H1 (cell line): ENCODE measurements around the gene RAET1L. TPM values are rescaled to one million over a fixed set of nuclear protein-coding genes. Genes with fewer than 3 reads are reported as not detected.

Experiments used
- CTCF ChIA-PET: fragments of 300-600 bp; sonication (Branson Sonifier 250); formaldehyde crosslinking; loops from one replicate; lab custom pipeline; 2021; ENCODE audit not compliant: partially characterized antibody; lab: Charles Lee
- POLR2A ChIA-PET: fragments of 300-600 bp; sonication (Branson Sonifier 250); formaldehyde crosslinking; loops from one replicate; lab custom pipeline; 2021; ENCODE audit warnings: inconsistent platforms; ENCODE audit not compliant: partially characterized antibody; lab: Charles Lee
- DNase-seq, 2 experiments: peaks; one replicate each; pipeline versions ENCODE4 v3.0.0 to v3.0.0-alpha.2; 2010 to 2022; ENCODE audit warnings: low spot score in 2 of 2, low read depth in 1 of 2, mixed read lengths in 1 of 2
- FAIRE-seq: peaks from 2 replicates; lab custom pipeline; 2011; peaks lifted over from hg19 to GRCh38; lab: Jason Lieb, UNC
- H2AFZ ChIP-seq: 2 replicates; pipeline ENCODE4 v1.8.1; 2012; ENCODE audit warnings: low read length, inconsistent platforms
- H2AK5ac ChIP-seq: 2 replicates; pipeline ENCODE4 v1.6.1; 2013; ENCODE audit warnings: low read depth, low read length
- H2BK120ac ChIP-seq: replicated peaks from 2 replicates; pipeline ENCODE3; 2013; ENCODE audit warnings: low read depth, low read length, inconsistent platforms
- H2BK12ac ChIP-seq: 2 replicates; pipeline ENCODE4 v1.6.1; 2013; ENCODE audit warnings: low read depth, low read length
- H2BK15ac ChIP-seq: 2 replicates; pipeline ENCODE4 v1.6.1; 2013; ENCODE audit warnings: low read length
- H2BK20ac ChIP-seq: 2 replicates; pipeline ENCODE4 v1.6.1; 2013; ENCODE audit warnings: low read length
- H2BK5ac ChIP-seq: 2 replicates; pipeline ENCODE4 v1.6.1; 2013; ENCODE audit warnings: low read depth, low read length
- H3K14ac ChIP-seq: 2 replicates; pipeline ENCODE4 v1.6.1; 2013; ENCODE audit warnings: inconsistent platforms; ENCODE audit not compliant: insufficient read length
- H3K18ac ChIP-seq: 2 replicates; pipeline ENCODE4 v1.6.1; 2013; ENCODE audit warnings: low read length; ENCODE audit errors: extremely low read depth
- H3K23ac ChIP-seq: 2 replicates; pipeline ENCODE4 v1.6.1; 2013; ENCODE audit warnings: inconsistent platforms; ENCODE audit not compliant: insufficient read length
- H3K23me2 ChIP-seq: 2 replicates; pipeline ENCODE4 v1.6.1; 2013; ENCODE audit warnings: low read depth, low read length
- H3K27ac ChIP-seq: 2 replicates; pipeline ENCODE4 v1.6.1; 2011; ENCODE audit warnings: low read depth, low read length, inconsistent platforms
- H3K27me3 ChIP-seq, 4 experiments: replicated peaks in 1 of 4; 1 replicate in 1 of 4; 2 replicates in 3 of 4; pipeline versions ENCODE4 v1.6.1 to v1.8.1; 2011 to 2013; ENCODE audit warnings: low read length in 3 of 4, mild to moderate bottlenecking in 3 of 4, inconsistent platforms in 2 of 4, mixed read lengths in 2 of 4, moderate library complexity in 1 of 4; ENCODE audit not compliant: control insufficient read depth in 3 of 4, insufficient read depth in 3 of 4; ENCODE audit errors: extremely low read depth in 1 of 4
- H3K36me3 ChIP-seq, 4 experiments: 2 replicates each; pipeline versions ENCODE4 v1.6.1 to v1.8.1; 2011 to 2013; ENCODE audit warnings: mild to moderate bottlenecking in 4 of 4, low read length in 3 of 4, moderate library complexity in 2 of 4, control low read depth in 1 of 4, inconsistent platforms in 1 of 4; ENCODE audit not compliant: insufficient read depth in 4 of 4, control insufficient read depth in 2 of 4
- H3K4ac ChIP-seq: replicated peaks from 2 replicates; pipeline ENCODE3; 2013; ENCODE audit warnings: low read length, low read depth, mixed read lengths, inconsistent platforms; ENCODE audit not compliant: insufficient read length
- H3K4me1 ChIP-seq, 4 experiments: replicated peaks in 1 of 4; 1 replicate in 1 of 4; 2 replicates in 3 of 4; pipeline versions ENCODE4 v1.6.1 to v1.8.1; 2011 to 2013; ENCODE audit warnings: low read length in 3 of 4, inconsistent platforms in 2 of 4, mixed read lengths in 1 of 4; ENCODE audit not compliant: insufficient read depth in 4 of 4, control insufficient read depth in 3 of 4
- H3K4me2 ChIP-seq, 2 experiments: 2 replicates each; pipeline versions ENCODE4 v1.6.1 to v1.8.1; 2011 to 2013; ENCODE audit warnings: low read depth in 2 of 2, low read length in 2 of 2, control low read depth in 1 of 2, inconsistent platforms in 1 of 2, mild to moderate bottlenecking in 1 of 2; ENCODE audit not compliant: insufficient read depth in 1 of 2
- H3K4me3 ChIP-seq, 4 experiments: fragments of 200-600, 300-600 bp in 1 of 4; sonication (generic), shearing (Covaris generic), sonication (Bioruptor Twin) in 1 of 4; 2 replicates each; pipeline versions ENCODE4 v1.5.1 to v1.8.1; 2011 to 2016; ENCODE audit warnings: low read length in 4 of 4, low read depth in 3 of 4, control low read depth in 2 of 4, inconsistent platforms in 2 of 4, mild to moderate bottlenecking in 2 of 4, mixed read lengths in 1 of 4, moderate library complexity in 1 of 4; ENCODE audit not compliant: insufficient read depth in 2 of 4; ENCODE audit errors: extremely low read depth in 1 of 4
- H3K56ac ChIP-seq: replicated peaks from 2 replicates; pipeline ENCODE3; 2013; ENCODE audit warnings: low read depth, mild to moderate bottlenecking, mixed read lengths, low read length, inconsistent platforms; ENCODE audit not compliant: insufficient read length
- H3K79me1 ChIP-seq: 2 replicates; pipeline ENCODE4 v1.6.1; 2013; ENCODE audit warnings: low read depth, low read length, control low read depth
- H3K79me2 ChIP-seq, 2 experiments: 2 replicates each; pipeline versions ENCODE4 v1.6.1 to v1.8.1; 2012 to 2013; ENCODE audit warnings: low read length in 2 of 2, mild to moderate bottlenecking in 2 of 2, inconsistent platforms in 1 of 2; ENCODE audit not compliant: insufficient read depth in 2 of 2, control insufficient read depth in 1 of 2
- H3K9ac ChIP-seq, 4 experiments: replicated peaks in 1 of 4; 1 replicate in 1 of 4; 2 replicates in 3 of 4; pipeline versions ENCODE4 v1.6.1 to v1.8.1; 2011 to 2013; ENCODE audit warnings: low read depth in 3 of 4, low read length in 3 of 4, control low read depth in 2 of 4, mild to moderate bottlenecking in 2 of 4, moderate library complexity in 2 of 4, inconsistent platforms in 1 of 4; ENCODE audit errors: extremely low read depth in 1 of 4
- H3K9me3 ChIP-seq, 2 experiments: 2 replicates each; pipeline versions ENCODE4 v1.6.1 to v1.8.1; 2012 to 2013; ENCODE audit warnings: mild to moderate bottlenecking in 2 of 2, moderate library complexity in 2 of 2, control low read depth in 1 of 2, inconsistent platforms in 1 of 2, low read depth in 1 of 2, low read length in 1 of 2, mixed read lengths in 1 of 2; ENCODE audit not compliant: insufficient read depth in 2 of 2
- H4K20me1 ChIP-seq, 2 experiments: replicated peaks in 1 of 2; 2 replicates each; pipeline versions ENCODE3 to v1.8.1; 2011 to 2013; ENCODE audit warnings: inconsistent platforms in 2 of 2, low read length in 2 of 2, mild to moderate bottlenecking in 1 of 2; ENCODE audit not compliant: insufficient read depth in 2 of 2, control insufficient read depth in 1 of 2
- H4K5ac ChIP-seq: 2 replicates; pipeline ENCODE4 v1.6.1; 2013; ENCODE audit warnings: low read length, low read depth, mixed read lengths, inconsistent platforms; ENCODE audit not compliant: insufficient read length
- H4K8ac ChIP-seq: 2 replicates; pipeline ENCODE4 v1.8.0; 2013; ENCODE audit warnings: mild to moderate bottlenecking, moderate library complexity, low read length, inconsistent platforms; ENCODE audit not compliant: insufficient read depth; ENCODE audit errors: extremely low read depth
- H4K91ac ChIP-seq: replicated peaks from 2 replicates; pipeline ENCODE3; 2013; ENCODE audit warnings: low read length, mixed read lengths, inconsistent platforms; ENCODE audit not compliant: insufficient read length
- BCL11A ChIP-seq, 2 experiments: IDR thresholded peaks; one replicate each; pipeline ENCODE4 v1.6.1; 2011; ENCODE audit warnings: low read depth in 2 of 2, low read length in 2 of 2, mild to moderate bottlenecking in 2 of 2
- CHD1 ChIP-seq: IDR thresholded peaks from 2 replicates; pipeline ENCODE4 v1.6.1; 2012; ENCODE audit warnings: low read depth, low read length, improper control_type of control experiment
- GABPA ChIP-seq: IDR thresholded peaks from 2 replicates; pipeline ENCODE4 v1.6.1; 2011; ENCODE audit warnings: mild to moderate bottlenecking, low read length, moderate library complexity, borderline replicate concordance; ENCODE audit not compliant: insufficient read depth
- PHF8 ChIP-seq: fragments of 200-600 bp; sonication (generic); conservative IDR thresholded peaks from 2 replicates; pipeline ENCODE4 v1.7.1; 2012; ENCODE audit warnings: low read depth, mild to moderate bottlenecking, inconsistent platforms, low read length, moderate library complexity
- RNF2 ChIP-seq: fragments of 200-900, 300-1000 bp; sonication (generic); IDR thresholded peaks from 2 replicates; pipeline ENCODE4 v1.7.1; 2016; ENCODE audit warnings: borderline replicate concordance, low read depth, mild to moderate bottlenecking, antibody characterized with exemption, low read length; ENCODE audit not compliant: poor library complexity, severe bottlenecking; ENCODE audit errors: missing control alignments
- SAP30 ChIP-seq: fragments of 300-600 bp; sonication (generic); IDR thresholded peaks from 2 replicates; pipeline ENCODE4 v1.7.1; 2012; ENCODE audit warnings: low read length, moderate library complexity, mild to moderate bottlenecking, inconsistent platforms; ENCODE audit not compliant: insufficient read depth, insufficient replicate concordance
- SRF ChIP-seq: IDR thresholded peaks from 2 replicates; pipeline ENCODE4 v1.6.1; 2011; ENCODE audit warnings: mild to moderate bottlenecking, low read depth, low read length, moderate library complexity
- TAF7 ChIP-seq: optimal IDR thresholded peaks from 2 replicates; pipeline ENCODE3; 2011; ENCODE audit warnings: low read depth, mild to moderate bottlenecking, inconsistent platforms, low read length, moderate library complexity, borderline replicate concordance
- TBP ChIP-seq: IDR thresholded peaks from 2 replicates; pipeline ENCODE4 v1.6.1; 2011; ENCODE audit warnings: low read depth, low read length, improper control_type of control experiment
- WGBS, 2 experiments: shearing (Covaris generic) in 1 of 2; methylation state at CpG; one replicate each; pipeline versions ENCODE4 v1.1.6 to v1.1.7; 2013 to 2015; ENCODE audit warnings: low lambda C conversion rate in 2 of 2, mixed read lengths in 2 of 2, inconsistent platforms in 1 of 2, low coverage in 1 of 2, missing lambda C conversion rate in 1 of 2; ENCODE audit not compliant: insufficient replicate concordance in 2 of 2, insufficient coverage in 1 of 2, insufficient read length in 1 of 2; ENCODE audit errors: extremely low coverage in 1 of 2, missing lambda C conversion rate in 1 of 2; 5-methylcytosine and 5-hydroxymethylcytosine counted together
- polyA plus RNA-seq, 7 experiments: library from polyadenylated mRNA; depleted of rRNA in 3 of 7; stranded (reverse) in 5 of 7; unstranded in 2 of 7; fragments of >200 nt in 5 of 7; fragments of 200-250 nt in 2 of 7; gene quantifications; 1 replicate in 5 of 7; 2 replicates in 1 of 7; 4 replicates in 1 of 7; pipeline versions ENCODE4 v1.2.1 to v1.2.3, GENCODE V29; 2011 to 2013; ENCODE audit warnings: missing spikeins in 2 of 7, mixed read lengths in 2 of 7
- total RNA-seq: library from RNA; stranded (reverse); fragmentation: NEBNext Ultra II Directional; extraction: Animal tissue kit (Norgen Biotek cat#: 25700); gene quantifications from 2 replicates; pipeline ENCODE4 v1.2.1, GENCODE V29; 2021
- TF ChIP-seq, protein P1 (sequence below): IDR thresholded peaks from 2 replicates; pipeline ENCODE4 v1.6.1; 2011; ENCODE audit warnings: low read depth, mild to moderate bottlenecking, low read length; ENCODE audit not compliant: insufficient read depth

Gene RAET1L
- total and polyA plus RNA-seq, 2 of the 8 experiments (the other 6 are each of a cell fraction or from before 2014, with no cell fraction given) = not detected

DNA sequence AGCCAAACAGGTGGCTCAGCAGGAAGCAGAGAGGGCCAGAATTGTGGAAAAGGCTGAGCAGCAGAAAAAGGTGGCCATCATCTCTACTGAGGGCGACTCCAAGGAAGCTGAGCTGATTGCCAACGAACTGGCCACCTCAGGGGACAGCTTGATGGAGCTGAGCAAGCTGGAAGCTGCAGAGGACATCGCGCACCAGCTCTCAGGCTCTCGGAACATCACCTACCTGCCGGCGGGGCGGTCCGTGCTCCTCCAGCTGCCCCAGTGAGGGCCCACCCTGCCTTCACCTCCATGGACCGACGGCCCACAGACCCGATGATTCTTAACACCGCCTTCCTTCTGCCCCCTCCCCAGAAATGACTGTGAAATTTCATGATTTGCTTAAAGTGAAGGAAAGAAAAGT is 17.8 kb upstream of the RAET1L start:
- Histone ChIP-seq H4K20me1 (no peaks in the 10 kb centered on the region), H3K14ac (no peak overlapping the region), H3K9ac (no peak overlapping the region), H3K27ac (no peak overlapping the region), H4K5ac (no peak overlapping the region), H3K4me2 (no peak overlapping the region), H2BK12ac (no peak overlapping the region), H3K4me3 (no peak overlapping the region), H4K8ac (no peak overlapping the region), H2AFZ (no peak overlapping the region), H3K36me3 (no peaks in the 10 kb centered on the region), H2BK5ac (no peak overlapping the region), H3K23ac (no peak overlapping the region), H3K4ac (no peak overlapping the region), H2BK120ac (no peak overlapping the region), H2AK5ac (no peak overlapping the region), H3K18ac (no peak overlapping the region), H2BK20ac (no peak overlapping the region), H3K4me1 (no peaks in the 10 kb centered on the region), H2BK15ac (no peak overlapping the region), H4K91ac (no peak overlapping the region), H3K56ac (no peak overlapping the region), H3K79me1 (no peaks in the 10 kb centered on the region), H3K9me3 (no peaks in the 10 kb centered on the region), H3K23me2 (peaks cover 2% of the 10 kb centered on the region; the same call in 1 of the 2 replicates), H3K27me3 (peaks cover 6 to 24% (median 18%) of the 10 kb centered on the region in 4 experiments; a peak in 6 of 7 replicates), H3K79me2 (no peaks in the 10 kb centered on the region)
- DNase-seq (no peak), FAIRE-seq (no peak)
- 89% methylated on average over 7 of the region's 13 CpGs; no CpG with 5 or more reads in 1 of the 2 experiments for WGBS, 2 experiments
- ChIA-PET POLR2A (interaction anchor here (1.8 kb wide), 1 partner anchor 11 kb away, joined by 5 read pairs; no protein-coding TSS in a partner anchor), CTCF (interaction anchor here (1.6 to 1.9 kb wide), 2 partner anchors 10 to 36 kb away, joined by 3 to 5 read pairs; no protein-coding TSS in a partner anchor)
- no peak for TF ChIP-seq TAF7
- no peak for TF ChIP-seq SRF
- no peak for TF ChIP-seq TBP
- no peak for TF ChIP-seq RNF2
- no peak for TF ChIP-seq SAP30
- TF ChIP-seq CHD1 = no peak
- no peak for TF ChIP-seq PHF8
- TF ChIP-seq GABPA = no peak
- TF ChIP-seq, protein P1, sequence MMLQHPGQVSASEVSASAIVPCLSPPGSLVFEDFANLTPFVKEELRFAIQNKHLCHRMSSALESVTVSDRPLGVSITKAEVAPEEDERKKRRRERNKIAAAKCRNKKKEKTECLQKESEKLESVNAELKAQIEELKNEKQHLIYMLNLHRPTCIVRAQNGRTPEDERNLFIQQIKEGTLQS = no peak
- no peak for TF ChIP-seq BCL11A (IDR thresholded peaks at IDR 0.05; ENCODE audit: low read depth in 2 of 2, low read length in 2 of 2)
